Mesothelial cell of epicardium (in vitro differentiated cells): ENCODE measurements around the gene GSTT4. TPM values are rescaled to one million over a fixed set of nuclear protein-coding genes. Genes with fewer than 3 reads are reported as not detected.
"Not testable (repeated sequence)": the region's sequence is repeated elsewhere in the genome, so short reads cannot be mapped to it uniquely, and the experiment has no call there.

ENCODE experiments used
- DNase-seq, 2 experiments: peaks; one replicate each; pipeline ENCODE4 v3.0.0; 2021; ENCODE audit warnings: low spot score in 2 of 2; ENCODE audit not compliant: unreplicated experiment in 2 of 2
- H3K27ac Mint-ChIP-seq: 2 replicates; pipeline ENCODE4 v1.8.0; 2021; ENCODE audit warnings: mixed read lengths
- H3K27me3 Mint-ChIP-seq: 2 replicates; pipeline ENCODE4 v1.8.0; 2021; ENCODE audit warnings: low read depth, mixed read lengths
- H3K36me3 Mint-ChIP-seq: 2 replicates; pipeline ENCODE4 v1.8.0; 2021; ENCODE audit warnings: mixed read lengths
- H3K4me1 Mint-ChIP-seq: 2 replicates; pipeline ENCODE4 v1.8.0; 2021; ENCODE audit warnings: mixed read lengths
- H3K4me3 Mint-ChIP-seq: 2 replicates; pipeline ENCODE4 v1.8.0; 2021; ENCODE audit warnings: mild to moderate bottlenecking, moderate library complexity, mixed read lengths
- H3K9me3 Mint-ChIP-seq: 2 replicates; pipeline ENCODE4 v1.8.0; 2021; ENCODE audit warnings: mixed read lengths
- total RNA-seq: library from RNA; stranded (reverse); gene quantifications from 3 replicates; pipeline ENCODE4 v1.2.1, GENCODE V29; 2021
- TF ChIP-seq, protein P1 (sequence below): fragments of 200-600 bp; sonication (generic); IDR thresholded peaks from one replicate; pipeline ENCODE4 v1.5.0; 2021; ENCODE audit warnings: antibody characterized with exemption; ENCODE audit not compliant: unreplicated experiment

The GSTT4 gene
- total RNA-seq, 1 donor from 2014 or later: not detected

DNA sequence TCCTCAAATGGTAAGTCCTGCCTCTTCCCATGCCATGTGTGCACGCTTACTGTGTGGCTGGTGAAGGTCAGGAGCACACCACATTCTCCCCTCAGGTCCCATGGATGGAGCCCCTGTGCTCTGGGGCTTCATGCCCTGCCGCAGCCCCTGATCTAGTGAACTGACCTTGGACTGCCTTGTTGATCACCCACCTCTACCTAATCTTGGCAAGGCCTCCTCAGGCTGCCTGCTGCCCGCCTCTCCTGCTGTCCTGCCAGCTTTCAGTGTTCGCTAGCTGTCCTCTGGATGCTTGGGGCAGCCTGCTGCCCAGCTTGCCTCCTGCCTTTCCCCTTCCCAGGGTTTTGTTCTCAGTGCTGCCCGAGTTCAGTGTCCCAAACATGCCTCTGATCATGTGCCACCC lies 44.0 kb upstream of the GSTT4 start:
- Mint-ChIP-seq H3K27me3 (no peaks in the 10 kb centered on the region), H3K4me3 (no peak overlapping the region), H3K36me3 (peaks cover 17% of the 10 kb centered on the region), H3K4me1 (no peaks in the 10 kb centered on the region), H3K27ac (no peak overlapping the region), H3K9me3 (no peaks in the 10 kb centered on the region)
- TF ChIP-seq, protein P1, sequence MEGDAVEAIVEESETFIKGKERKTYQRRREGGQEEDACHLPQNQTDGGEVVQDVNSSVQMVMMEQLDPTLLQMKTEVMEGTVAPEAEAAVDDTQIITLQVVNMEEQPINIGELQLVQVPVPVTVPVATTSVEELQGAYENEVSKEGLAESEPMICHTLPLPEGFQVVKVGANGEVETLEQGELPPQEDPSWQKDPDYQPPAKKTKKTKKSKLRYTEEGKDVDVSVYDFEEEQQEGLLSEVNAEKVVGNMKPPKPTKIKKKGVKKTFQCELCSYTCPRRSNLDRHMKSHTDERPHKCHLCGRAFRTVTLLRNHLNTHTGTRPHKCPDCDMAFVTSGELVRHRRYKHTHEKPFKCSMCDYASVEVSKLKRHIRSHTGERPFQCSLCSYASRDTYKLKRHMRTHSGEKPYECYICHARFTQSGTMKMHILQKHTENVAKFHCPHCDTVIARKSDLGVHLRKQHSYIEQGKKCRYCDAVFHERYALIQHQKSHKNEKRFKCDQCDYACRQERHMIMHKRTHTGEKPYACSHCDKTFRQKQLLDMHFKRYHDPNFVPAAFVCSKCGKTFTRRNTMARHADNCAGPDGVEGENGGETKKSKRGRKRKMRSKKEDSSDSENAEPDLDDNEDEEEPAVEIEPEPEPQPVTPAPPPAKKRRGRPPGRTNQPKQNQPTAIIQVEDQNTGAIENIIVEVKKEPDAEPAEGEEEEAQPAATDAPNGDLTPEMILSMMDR: no peak
- DNase-seq: no peak

DNA sequence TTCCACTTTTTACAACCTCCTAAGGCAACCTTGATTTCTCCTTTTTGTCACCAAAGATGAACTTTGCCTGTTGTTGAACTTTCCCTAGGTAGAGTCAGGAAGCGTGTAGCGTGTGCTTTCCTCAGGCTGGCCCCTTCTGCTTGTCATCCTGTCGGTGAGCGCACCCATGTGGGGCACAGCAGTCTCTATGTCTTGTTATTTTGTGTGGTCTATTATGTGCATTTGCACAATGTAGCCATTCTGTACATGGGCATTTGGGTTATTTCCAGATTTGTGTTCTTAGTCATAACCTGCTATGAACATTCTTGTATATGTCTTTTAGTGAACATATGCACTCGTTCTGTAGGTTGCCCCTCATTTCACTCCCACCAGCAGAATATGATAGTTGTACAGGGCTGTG lies 40.8 kb upstream of the GSTT4 start:
- Mint-ChIP-seq H3K27me3 (no peaks in the 10 kb centered on the region), H3K4me3 (no peak overlapping the region), H3K4me1 (no peaks in the 10 kb centered on the region), H3K27ac (no peak overlapping the region), H3K36me3 (peaks cover 17% of the 10 kb centered on the region), H3K9me3 (no peaks in the 10 kb centered on the region)
- DNase-seq: no peak
- TF ChIP-seq, protein P1: no peak

DNA sequence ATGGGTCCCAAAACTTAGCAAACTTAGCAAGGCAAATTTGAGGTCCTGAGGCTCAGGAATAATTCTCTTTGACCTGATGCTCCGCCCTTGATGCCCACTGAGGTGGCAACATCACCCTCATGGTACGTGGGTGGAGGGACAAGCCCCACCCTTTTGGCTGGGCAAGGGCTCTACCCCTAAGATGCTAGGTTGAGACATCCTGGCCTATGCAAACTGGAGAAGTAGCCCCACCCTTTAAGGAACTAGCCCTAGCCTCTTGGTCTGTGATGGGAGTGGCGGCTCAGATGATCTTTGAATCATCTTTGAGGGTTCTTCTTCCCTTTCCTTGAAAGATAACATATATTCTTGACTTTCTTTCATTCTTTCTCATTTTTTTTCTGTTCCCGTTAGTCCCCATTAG lies 38.7 kb upstream of the GSTT4 start:
- no peaks in the 10 kb centered on the region for H3K4me1 Mint-ChIP-seq
- no peak for DNase-seq
- no peaks in the 10 kb centered on the region for H3K27me3 Mint-ChIP-seq
- H3K36me3 Mint-ChIP-seq: peaks cover 25% of the 10 kb centered on the region
- no peaks in the 10 kb centered on the region for H3K9me3 Mint-ChIP-seq
- H3K27ac Mint-ChIP-seq: no peak overlapping the region
- no peak overlapping the region for H3K4me3 Mint-ChIP-seq
- TF ChIP-seq, protein P1: no peak

DNA sequence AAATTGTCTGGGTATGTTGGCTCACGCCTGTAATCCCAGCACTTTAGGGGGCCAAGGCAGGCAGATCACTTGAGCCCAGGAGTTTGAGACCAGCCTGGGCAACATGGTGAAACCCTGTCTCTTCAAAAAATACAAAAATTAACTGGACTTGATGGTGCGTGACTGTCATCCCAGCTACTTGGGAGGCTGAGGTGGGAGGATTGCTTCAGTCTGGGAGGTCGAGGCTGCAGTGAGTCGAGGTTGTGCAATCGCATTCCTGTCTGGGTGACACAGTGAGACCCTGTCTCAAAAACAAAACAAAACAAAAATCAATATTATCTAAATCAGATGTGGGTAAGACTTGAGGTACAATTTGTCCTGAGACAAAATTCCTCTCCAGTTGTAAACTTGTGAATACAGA lies 38.2 kb upstream of the GSTT4 start:
- not testable (repeated sequence) for H3K27ac Mint-ChIP-seq, H3K9me3 Mint-ChIP-seq, DNase-seq, H3K4me3 Mint-ChIP-seq, H3K4me1 Mint-ChIP-seq, H3K27me3 Mint-ChIP-seq
- H3K36me3 Mint-ChIP-seq: peaks cover 29% of the 10 kb centered on the region

DNA sequence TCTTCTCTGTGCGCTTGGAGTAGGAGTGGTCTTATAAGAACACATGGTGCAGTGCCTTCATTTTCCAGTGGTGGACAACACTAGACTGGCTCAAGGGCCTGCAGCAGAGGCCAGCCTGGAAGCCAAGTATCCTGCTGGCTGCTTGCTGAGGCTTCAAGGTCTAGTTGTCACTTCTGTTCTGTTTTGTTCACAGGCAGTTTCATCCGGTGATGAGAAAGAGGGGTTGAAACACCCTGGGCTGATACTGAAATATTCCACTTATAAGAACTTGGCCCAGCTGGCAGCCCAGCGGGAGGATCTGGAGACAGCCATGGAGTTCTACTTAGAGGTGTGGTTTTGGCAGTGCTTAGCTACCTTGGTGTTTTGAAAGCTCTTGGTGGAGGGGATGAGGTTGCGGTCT lies 35.7 kb upstream of the GSTT4 start:
- no peak for DNase-seq
- Mint-ChIP-seq H3K36me3 (peaks cover 41% of the 10 kb centered on the region), H3K27ac (no peak overlapping the region), H3K9me3 (no peaks in the 10 kb centered on the region), H3K4me3 (no peak overlapping the region), H3K4me1 (no peaks in the 10 kb centered on the region), H3K27me3 (no peaks in the 10 kb centered on the region)
- TF ChIP-seq, protein P1: no peak

DNA sequence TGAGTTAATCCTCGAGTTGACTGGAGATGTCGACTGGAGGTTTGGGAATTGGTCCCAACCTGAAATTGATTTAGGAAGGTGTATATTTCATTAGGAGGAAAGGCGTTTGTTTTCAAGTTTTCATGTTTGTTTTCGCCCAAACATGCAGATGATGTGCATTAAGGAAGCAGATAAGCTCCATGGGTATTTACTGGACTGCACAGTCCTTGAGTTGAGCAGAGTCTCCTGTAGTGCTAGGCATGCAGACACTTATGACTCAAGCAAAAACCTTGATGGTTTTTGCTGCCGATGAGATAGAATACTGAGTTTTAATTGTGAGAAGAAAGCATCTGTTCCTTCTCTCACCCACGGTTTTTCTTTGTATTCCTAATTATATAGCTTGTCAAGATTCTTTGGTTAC lies 33.8 kb upstream of the GSTT4 start:
- Mint-ChIP-seq H3K9me3 (no peaks in the 10 kb centered on the region), H3K27ac (no peak overlapping the region), H3K27me3 (no peaks in the 10 kb centered on the region), H3K4me3 (no peak overlapping the region), H3K4me1 (no peaks in the 10 kb centered on the region), H3K36me3 (peaks cover 37% of the 10 kb centered on the region)
- TF ChIP-seq, protein P1: no peak
- DNase-seq: no peak
